GM18498 (cell line): ENCODE data around the gene ATRAID.
"Not testable (repeated sequence)": the region's sequence is repeated elsewhere in the genome, so short reads cannot be mapped to it uniquely, and the experiment has no call there.

Experiments used
- ATAC-seq: cut with Tn5 transposase; IDR thresholded peaks from one replicate; pipeline ENCODE4 v1.9.1; 2021; ENCODE audit warnings: mild to moderate bottlenecking, moderate library complexity; ENCODE audit not compliant: unreplicated experiment

Gene ATRAID

GRCh38 chr2:27211943-27212625 lies at the start of gene ATRAID, which contains the start of gene SLC5A6:
TSS of gene ATRAID (plus strand) at chr2:27212041. CDS start at chr2:27212369, 328 bp downstream.
TSS of gene SLC5A6 (minus strand) at chr2:27212268. CDS start at chr2:27207650, 4,618 bp downstream.
- peak; percentile 81 for ATAC-seq

- no peak for ATAC-seq
Observed at GRCh38 chr2:27162151-27163121, 49.4 kb upstream of the ATRAID start.

GRCh38 chr2:27164960-27165763 lies 46.7 kb upstream of the ATRAID start:
- peak; percentile 54 for ATAC-seq

GRCh38 chr2:27170581-27171337 lies 41.1 kb upstream of the ATRAID start:
- ATAC-seq = no peak

- ATAC-seq = no peak
Observed at GRCh38 chr2:27171351-27171848, 40.4 kb upstream of the ATRAID start.

GRCh38 chr2:27174638-27175037 lies 37.2 kb upstream of the ATRAID start:
- no peak for ATAC-seq

- ATAC-seq = no peak
Observed at GRCh38 chr2:27175330-27175729, 36.5 kb upstream of the ATRAID start.

GRCh38 chr2:27175781-27176180 lies 36.1 kb upstream of the ATRAID start:
- ATAC-seq = not testable (repeated sequence)

- ATAC-seq = no peak
Observed at GRCh38 chr2:27177441-27178351, 34.1 kb upstream of the ATRAID start.

- ATAC-seq = no peak
Observed at GRCh38 chr2:27178469-27178868, 33.4 kb upstream of the ATRAID start.

GRCh38 chr2:27179344-27180000 lies 32.4 kb upstream of the ATRAID start:
- no peak for ATAC-seq

GRCh38 chr2:27182346-27182745 lies 29.5 kb upstream of the ATRAID start:
- ATAC-seq = no peak

- no peak for ATAC-seq
Observed at GRCh38 chr2:27184115-27184514, 27.7 kb upstream of the ATRAID start.

GRCh38 chr2:27185331-27186026 lies 26.4 kb upstream of the ATRAID start:
- ATAC-seq = no peak

- no peak for ATAC-seq
Observed at GRCh38 chr2:27186613-27187345, 25.1 kb upstream of the ATRAID start.

GRCh38 chr2:27189989-27190388 lies 21.9 kb upstream of the ATRAID start:
- no peak for ATAC-seq
